ENCODE data around the gene FBP2.

DNA sequence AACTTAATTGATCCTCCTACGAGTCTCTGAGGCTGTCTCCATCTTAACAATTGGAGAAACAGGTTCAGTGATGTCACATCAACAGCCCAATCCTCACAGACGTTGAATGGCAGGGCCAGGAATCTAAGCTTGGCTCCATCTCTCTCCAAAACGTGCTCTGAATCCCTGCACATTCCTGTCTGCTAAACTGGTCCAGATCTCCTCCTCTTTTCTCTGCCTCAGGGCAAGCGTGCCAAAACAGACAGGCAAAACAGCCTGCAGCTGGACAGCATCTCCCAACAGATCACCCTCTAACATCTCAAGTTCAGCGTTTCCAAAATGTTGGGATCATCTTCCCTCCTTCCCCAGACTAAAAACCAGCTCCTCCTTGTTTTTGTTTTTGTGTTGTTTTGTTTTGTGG, 39.1 kb upstream of the FBP2 start:
- TF ChIP-seq, protein P1, sequence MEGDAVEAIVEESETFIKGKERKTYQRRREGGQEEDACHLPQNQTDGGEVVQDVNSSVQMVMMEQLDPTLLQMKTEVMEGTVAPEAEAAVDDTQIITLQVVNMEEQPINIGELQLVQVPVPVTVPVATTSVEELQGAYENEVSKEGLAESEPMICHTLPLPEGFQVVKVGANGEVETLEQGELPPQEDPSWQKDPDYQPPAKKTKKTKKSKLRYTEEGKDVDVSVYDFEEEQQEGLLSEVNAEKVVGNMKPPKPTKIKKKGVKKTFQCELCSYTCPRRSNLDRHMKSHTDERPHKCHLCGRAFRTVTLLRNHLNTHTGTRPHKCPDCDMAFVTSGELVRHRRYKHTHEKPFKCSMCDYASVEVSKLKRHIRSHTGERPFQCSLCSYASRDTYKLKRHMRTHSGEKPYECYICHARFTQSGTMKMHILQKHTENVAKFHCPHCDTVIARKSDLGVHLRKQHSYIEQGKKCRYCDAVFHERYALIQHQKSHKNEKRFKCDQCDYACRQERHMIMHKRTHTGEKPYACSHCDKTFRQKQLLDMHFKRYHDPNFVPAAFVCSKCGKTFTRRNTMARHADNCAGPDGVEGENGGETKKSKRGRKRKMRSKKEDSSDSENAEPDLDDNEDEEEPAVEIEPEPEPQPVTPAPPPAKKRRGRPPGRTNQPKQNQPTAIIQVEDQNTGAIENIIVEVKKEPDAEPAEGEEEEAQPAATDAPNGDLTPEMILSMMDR (optimal IDR thresholded peaks at IDR 0.05 in 1 of 3, IDR thresholded peaks at IDR 0.05 in 1 of 3, conservative IDR thresholded peaks at IDR 0.05 in 1 of 3; ENCODE audit: extremely low read depth in 1 of 3, insufficient read depth in 2 of 3, low read length in 3 of 3): no peak
- no peak for TF ChIP-seq EZH2 (IDR thresholded peaks at IDR 0.05; ENCODE audit: low read length)
